Neural progenitor cell (in vitro differentiated cells): ENCODE results near the gene DHRS3. TPM values are rescaled to one million over a fixed set of nuclear protein-coding genes. Genes with fewer than 3 reads are reported as not detected.

Experiments
- DNase-seq: peaks from one replicate; pipeline ENCODE4 v3.0.0-alpha.2; 2016; ENCODE audit warnings: low spot score
- H2AFZ ChIP-seq: fragments of 200-600 bp; sonication (generic); replicated peaks from 2 replicates; pipeline ENCODE4 v1.6.1; 2016; ENCODE audit warnings: antibody characterized with exemption
- H3F3A ChIP-seq: fragments of 200-600 bp; sonication (generic); 2 replicates; pipeline ENCODE4 v1.6.1; 2016; ENCODE audit warnings: antibody characterized with exemption, low read depth
- H3K27ac ChIP-seq: fragments of 200-600 bp; sonication (generic); 2 replicates; pipeline ENCODE4 v1.5.1; 2016; ENCODE audit warnings: mild to moderate bottlenecking
- H3K27me3 ChIP-seq: fragments of 200-600 bp; sonication (generic); 2 replicates; pipeline ENCODE4 v1.6.1; 2016; ENCODE audit warnings: mild to moderate bottlenecking, moderate library complexity
- H3K36me3 ChIP-seq: fragments of 200-600 bp; sonication (generic); 2 replicates; pipeline ENCODE4 v1.5.1; 2016
- H3K4me1 ChIP-seq: fragments of 200-600 bp; sonication (generic); 2 replicates; pipeline ENCODE4 v1.6.1; 2016; ENCODE audit warnings: mixed run types
- H3K4me2 ChIP-seq: fragments of 200-600 bp; sonication (generic); 2 replicates; pipeline ENCODE4 v1.6.1; 2016
- H3K4me3 ChIP-seq: fragments of 200-600 bp; sonication (generic); 2 replicates; pipeline ENCODE4 v1.5.1; 2016
- H3K79me2 ChIP-seq: fragments of 200-600 bp; sonication (generic); 2 replicates; pipeline ENCODE4 v1.6.1; 2016; ENCODE audit warnings: low read depth
- H3K9ac ChIP-seq: fragments of 200-600 bp; sonication (generic); 2 replicates; pipeline ENCODE4 v1.6.1; 2016
- H3K9me3 ChIP-seq: fragments of 200-600 bp; sonication (generic); 2 replicates; pipeline ENCODE4 v1.5.1; 2016; ENCODE audit warnings: low read depth
- H4K20me1 ChIP-seq: fragments of 200-600 bp; sonication (generic); 2 replicates; pipeline ENCODE4 v1.6.1; 2016; ENCODE audit warnings: low read depth
- H3K27ac Mint-ChIP-seq: 3 replicates; pipeline ENCODE4 v1.8.0; 2021; ENCODE audit warnings: mixed read lengths
- H3K27me3 Mint-ChIP-seq: 2 replicates; pipeline ENCODE4 v1.8.0; 2022; ENCODE audit warnings: low read depth, mild to moderate bottlenecking, inconsistent platforms, moderate library complexity, mixed read lengths; ENCODE audit not compliant: insufficient read depth
- H3K36me3 Mint-ChIP-seq: 3 replicates; pipeline ENCODE4 v1.8.0; 2021; ENCODE audit warnings: mixed read lengths
- H3K4me1 Mint-ChIP-seq: 3 replicates; pipeline ENCODE4 v1.8.0; 2021; ENCODE audit warnings: mixed read lengths
- H3K4me3 Mint-ChIP-seq: 3 replicates; pipeline ENCODE4 v1.8.0; 2021; ENCODE audit warnings: mild to moderate bottlenecking, moderate library complexity, mixed read lengths
- H3K9me3 Mint-ChIP-seq: 3 replicates; pipeline ENCODE4 v1.8.0; 2020; ENCODE audit warnings: mixed read lengths
- CTCF ChIP-seq: fragments of 200-600 bp; sonication (generic); IDR thresholded peaks from 2 replicates; pipeline ENCODE4 v1.5.1; 2017; ENCODE audit warnings: antibody characterized with exemption, mild to moderate bottlenecking
- EZH2 ChIP-seq: fragments of 200-600 bp; sonication (generic); IDR thresholded peaks from 2 replicates; pipeline ENCODE4 v1.6.1; 2017; ENCODE audit warnings: antibody characterized with exemption, mild to moderate bottlenecking, moderate library complexity
- EZH2phosphoT487 ChIP-seq: fragments of 200-600 bp; sonication (generic); IDR thresholded peaks from 2 replicates; pipeline ENCODE4 v1.6.1; 2017; ENCODE audit warnings: antibody characterized with exemption
- total RNA-seq: library from RNA; depleted of rRNA; stranded (reverse); fragments of >200 nt; gene quantifications from 2 replicates; pipeline ENCODE4 v1.2.3, GENCODE V29; 2015; ENCODE audit warnings: low replicate concordance

DHRS3 gene
- total RNA-seq, 1 donor from 2014 or later: 4.3 TPM

- Histone ChIP-seq H3K4me3 (no peak overlapping the region), H3K27ac (no peak overlapping the region), H3K9ac (no peak overlapping the region), H3K79me2 (no peaks in the 10 kb centered on the region), H3K4me1 (peaks cover 5% of the 10 kb centered on the region), H3K36me3 (no peaks in the 10 kb centered on the region), H4K20me1 (no peaks in the 10 kb centered on the region), H3K4me2 (no peak overlapping the region), H3F3A (no peaks in the 10 kb centered on the region), H3K9me3 (no peaks in the 10 kb centered on the region), H2AFZ (no peak overlapping the region), H3K27me3 (peaks cover 8% of the 10 kb centered on the region)
- no peak for DNase-seq
- H3K36me3 Mint-ChIP-seq: no peaks in the 10 kb centered on the region
- no peak for TF ChIP-seq EZH2
- TF ChIP-seq CTCF: no peak
- no peak for TF ChIP-seq EZH2phosphoT487
- H3K27me3 Mint-ChIP-seq: peaks cover 17% of the 10 kb centered on the region
- peaks cover 10% of the 10 kb centered on the region for H3K4me1 Mint-ChIP-seq
- no peak overlapping the region for H3K27ac Mint-ChIP-seq
- peaks cover 2% of the 10 kb centered on the region for H3K9me3 Mint-ChIP-seq
- no peak overlapping the region for H3K4me3 Mint-ChIP-seq
Observed at GRCh38 chr1:12588695-12589094, 29.3 kb downstream of the DHRS3 start.

- Histone ChIP-seq H2AFZ (no peak overlapping the region), H3F3A (no peaks in the 10 kb centered on the region), H3K36me3 (no peaks in the 10 kb centered on the region), H3K79me2 (no peaks in the 10 kb centered on the region), H3K4me1 (peaks cover 5% of the 10 kb centered on the region), H3K4me3 (no peak overlapping the region), H3K9ac (no peak overlapping the region), H4K20me1 (no peaks in the 10 kb centered on the region), H3K9me3 (no peaks in the 10 kb centered on the region), H3K27me3 (peaks cover 2% of the 10 kb centered on the region), H3K4me2 (no peak overlapping the region), H3K27ac (no peak overlapping the region)
- H3K9me3 Mint-ChIP-seq: no peaks in the 10 kb centered on the region
- no peaks in the 10 kb centered on the region for H3K36me3 Mint-ChIP-seq
- DNase-seq: no peak
- no peak overlapping the region for H3K4me3 Mint-ChIP-seq
- TF ChIP-seq EZH2 (no peak), CTCF (no peak), EZH2phosphoT487 (no peak)
- no peak overlapping the region for H3K27ac Mint-ChIP-seq
- peaks cover 6% of the 10 kb centered on the region for H3K4me1 Mint-ChIP-seq
- H3K27me3 Mint-ChIP-seq: peaks cover 13% of the 10 kb centered on the region
Observed at GRCh38 chr1:12587981-12588640, 29.9 kb downstream of the DHRS3 start.

- no peak overlapping the region for H3K4me3 Mint-ChIP-seq
- H3K4me2 ChIP-seq: no peak overlapping the region
- no peaks in the 10 kb centered on the region for H3K9me3 ChIP-seq
- TF ChIP-seq EZH2 (no peak), EZH2phosphoT487 (no peak), CTCF (no peak)
- H4K20me1 ChIP-seq: no peaks in the 10 kb centered on the region
- H2AFZ ChIP-seq: no peak overlapping the region
- H3K4me1 ChIP-seq: no peaks in the 10 kb centered on the region
- H3K36me3 ChIP-seq: no peaks in the 10 kb centered on the region
- no peaks in the 10 kb centered on the region for H3K27me3 ChIP-seq
- H3K79me2 ChIP-seq: no peaks in the 10 kb centered on the region
- no peak overlapping the region for H3K4me3 ChIP-seq
- H3K27ac Mint-ChIP-seq: no peak overlapping the region
- no peaks in the 10 kb centered on the region for H3K9me3 Mint-ChIP-seq
- H3K36me3 Mint-ChIP-seq: no peaks in the 10 kb centered on the region
- peaks cover 4% of the 10 kb centered on the region for H3K4me1 Mint-ChIP-seq
- no peak overlapping the region for H3K27ac ChIP-seq
- DNase-seq: no peak
- no peaks in the 10 kb centered on the region for H3F3A ChIP-seq
- no peak overlapping the region for H3K9ac ChIP-seq
- H3K27me3 Mint-ChIP-seq: peaks cover 6% of the 10 kb centered on the region
Observed at GRCh38 chr1:12585951-12586942, 31.8 kb downstream of the DHRS3 start.
